ENCODE results near the gene LYZL4. TPM values are rescaled to one million over a fixed set of nuclear protein-coding genes. Genes with fewer than 3 reads are reported as not detected.

LYZL4 gene
- polyA plus RNA-seq, 1 experiment, result not detected

- H3K27ac ChIP-seq (ENCODE audit: low read depth, low read length), result no peak overlapping the region
- TF ChIP-seq, protein P1, sequence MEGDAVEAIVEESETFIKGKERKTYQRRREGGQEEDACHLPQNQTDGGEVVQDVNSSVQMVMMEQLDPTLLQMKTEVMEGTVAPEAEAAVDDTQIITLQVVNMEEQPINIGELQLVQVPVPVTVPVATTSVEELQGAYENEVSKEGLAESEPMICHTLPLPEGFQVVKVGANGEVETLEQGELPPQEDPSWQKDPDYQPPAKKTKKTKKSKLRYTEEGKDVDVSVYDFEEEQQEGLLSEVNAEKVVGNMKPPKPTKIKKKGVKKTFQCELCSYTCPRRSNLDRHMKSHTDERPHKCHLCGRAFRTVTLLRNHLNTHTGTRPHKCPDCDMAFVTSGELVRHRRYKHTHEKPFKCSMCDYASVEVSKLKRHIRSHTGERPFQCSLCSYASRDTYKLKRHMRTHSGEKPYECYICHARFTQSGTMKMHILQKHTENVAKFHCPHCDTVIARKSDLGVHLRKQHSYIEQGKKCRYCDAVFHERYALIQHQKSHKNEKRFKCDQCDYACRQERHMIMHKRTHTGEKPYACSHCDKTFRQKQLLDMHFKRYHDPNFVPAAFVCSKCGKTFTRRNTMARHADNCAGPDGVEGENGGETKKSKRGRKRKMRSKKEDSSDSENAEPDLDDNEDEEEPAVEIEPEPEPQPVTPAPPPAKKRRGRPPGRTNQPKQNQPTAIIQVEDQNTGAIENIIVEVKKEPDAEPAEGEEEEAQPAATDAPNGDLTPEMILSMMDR (IDR thresholded peaks at IDR 0.05; ENCODE audit: low read depth, low read length), result no peak
- ChIA-PET POLR2A (no interaction called here), CTCF (interaction anchor here (0.6 kb wide), 1 partner anchor 196 kb away, joined by 3 read pairs; no protein-coding TSS in a partner anchor)
- H3K4me3 ChIP-seq (ENCODE audit: low read depth, low read length), result no peak overlapping the region
- H3K27me3 ChIP-seq (ENCODE audit: control insufficient read depth, insufficient read depth, low read length), result no peaks in the 10 kb centered on the region
- H3K9me3 ChIP-seq (ENCODE audit: control insufficient read depth, insufficient read depth, low read length), result no peaks in the 10 kb centered on the region
- no peak for DNase-seq (ENCODE audit: low read depth, low spot score)
Measured at GRCh38 chr3:42425736-42426407, 15.5 kb upstream of the LYZL4 start.

DNA sequence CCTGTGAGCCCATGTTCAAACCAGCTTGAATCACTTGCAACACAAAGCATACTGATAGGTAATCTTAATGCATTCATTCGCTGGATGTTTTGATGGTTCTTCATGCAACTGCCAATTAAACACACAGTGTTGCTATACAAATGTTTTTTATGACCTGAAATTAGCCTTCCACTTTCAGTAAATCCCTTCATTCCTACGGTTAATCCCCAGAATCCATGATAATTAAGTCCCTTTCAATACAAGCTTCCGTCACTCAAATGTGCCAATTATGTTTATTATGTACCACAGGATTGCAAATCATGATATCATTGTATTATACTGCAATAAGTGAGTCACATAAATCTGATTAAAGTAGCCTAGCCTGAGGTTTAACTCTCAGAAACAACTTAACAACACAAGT, 14.5 kb upstream of the LYZL4 start:
- CTCF ChIA-PET, result interaction anchor here (1.2 kb wide), 1 partner anchor 18 kb away, joined by 3 read pairs; no protein-coding TSS in a partner anchor
- no peak for DNase-seq (ENCODE audit: low read depth, low spot score)
- Histone ChIP-seq H3K4me3 (ENCODE audit: low read depth, low read length) (no peak overlapping the region), H3K9me3 (ENCODE audit: control insufficient read depth, insufficient read depth, low read length) (no peaks in the 10 kb centered on the region), H3K27ac (ENCODE audit: low read depth, low read length) (no peak overlapping the region), H3K27me3 (ENCODE audit: control insufficient read depth, insufficient read depth, low read length) (no peaks in the 10 kb centered on the region)
- TF ChIP-seq, protein P1 (IDR thresholded peaks at IDR 0.05; ENCODE audit: low read depth, low read length), result no peak
- POLR2A ChIA-PET, result no interaction called here

GRCh38 chr3:42421818-42422796, 11.7 kb upstream of the LYZL4 start:
- ChIA-PET CTCF (no interaction called here), POLR2A (no interaction called here)
- Histone ChIP-seq H3K27ac (ENCODE audit: low read depth, low read length) (no peak overlapping the region), H3K27me3 (ENCODE audit: control insufficient read depth, insufficient read depth, low read length) (no peaks in the 10 kb centered on the region), H3K4me3 (ENCODE audit: low read depth, low read length) (no peak overlapping the region), H3K9me3 (ENCODE audit: control insufficient read depth, insufficient read depth, low read length) (no peaks in the 10 kb centered on the region)
- TF ChIP-seq, protein P1 (IDR thresholded peaks at IDR 0.05; ENCODE audit: low read depth, low read length), result no peak
- no peak for DNase-seq (ENCODE audit: low read depth, low spot score)

DNA sequence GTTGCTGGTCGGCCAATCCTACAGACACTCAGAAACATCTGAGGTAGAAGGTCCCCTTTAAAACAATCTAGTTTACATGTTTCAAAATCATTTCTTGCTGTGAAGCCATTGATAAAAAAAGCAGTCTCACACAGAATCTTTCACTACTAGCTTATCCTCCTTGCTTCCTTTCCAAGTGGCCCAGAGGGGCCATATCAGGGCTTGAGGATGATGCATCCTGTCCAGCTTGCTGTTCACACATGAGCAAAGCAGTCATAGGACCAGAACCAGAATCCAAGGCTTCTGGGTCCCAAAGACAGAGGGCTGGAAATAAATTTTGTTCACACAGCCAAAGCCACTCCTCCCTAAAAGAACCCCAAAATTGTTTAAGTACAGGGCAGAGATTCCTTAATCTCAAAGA, 9.2 kb upstream of the LYZL4 start:
- no peak for DNase-seq (ENCODE audit: low read depth, low spot score)
- Histone ChIP-seq H3K27ac (ENCODE audit: low read depth, low read length) (no peak overlapping the region), H3K9me3 (ENCODE audit: control insufficient read depth, insufficient read depth, low read length) (no peaks in the 10 kb centered on the region), H3K27me3 (ENCODE audit: control insufficient read depth, insufficient read depth, low read length) (no peaks in the 10 kb centered on the region), H3K4me3 (ENCODE audit: low read depth, low read length) (no peak overlapping the region)
- POLR2A ChIA-PET, result no interaction called here
- TF ChIP-seq, protein P1 (IDR thresholded peaks at IDR 0.05; ENCODE audit: low read depth, low read length), result no peak
- CTCF ChIA-PET, result no interaction called here
